H1 (cell line): ENCODE measurements around the gene RAPGEF1. TPM values are rescaled to one million over a fixed set of nuclear protein-coding genes. Genes with fewer than 3 reads are reported as not detected.

Source experiments
- CTCF ChIA-PET: fragments of 300-600 bp; sonication (Branson Sonifier 250); formaldehyde crosslinking; loops from one replicate; lab custom pipeline; 2021; ENCODE audit not compliant: partially characterized antibody; lab: Charles Lee
- POLR2A ChIA-PET: fragments of 300-600 bp; sonication (Branson Sonifier 250); formaldehyde crosslinking; loops from one replicate; lab custom pipeline; 2021; ENCODE audit warnings: inconsistent platforms; ENCODE audit not compliant: partially characterized antibody; lab: Charles Lee
- DNase-seq, 2 experiments: peaks; one replicate each; pipeline versions ENCODE4 v3.0.0 to v3.0.0-alpha.2; 2010 to 2022; ENCODE audit warnings: low spot score in 2 of 2, low read depth in 1 of 2, mixed read lengths in 1 of 2
- FAIRE-seq: peaks from 2 replicates; lab custom pipeline; 2011; peaks lifted over from hg19 to GRCh38; lab: Jason Lieb, UNC
- H2AFZ ChIP-seq: 2 replicates; pipeline ENCODE4 v1.8.1; 2012; ENCODE audit warnings: low read length, inconsistent platforms
- H2AK5ac ChIP-seq: 2 replicates; pipeline ENCODE4 v1.6.1; 2013; ENCODE audit warnings: low read depth, low read length
- H2BK120ac ChIP-seq: replicated peaks from 2 replicates; pipeline ENCODE3; 2013; ENCODE audit warnings: low read depth, low read length, inconsistent platforms
- H2BK12ac ChIP-seq: 2 replicates; pipeline ENCODE4 v1.6.1; 2013; ENCODE audit warnings: low read depth, low read length
- H2BK15ac ChIP-seq: 2 replicates; pipeline ENCODE4 v1.6.1; 2013; ENCODE audit warnings: low read length
- H2BK20ac ChIP-seq: 2 replicates; pipeline ENCODE4 v1.6.1; 2013; ENCODE audit warnings: low read length
- H2BK5ac ChIP-seq: 2 replicates; pipeline ENCODE4 v1.6.1; 2013; ENCODE audit warnings: low read depth, low read length
- H3K14ac ChIP-seq: 2 replicates; pipeline ENCODE4 v1.6.1; 2013; ENCODE audit warnings: inconsistent platforms; ENCODE audit not compliant: insufficient read length
- H3K18ac ChIP-seq: 2 replicates; pipeline ENCODE4 v1.6.1; 2013; ENCODE audit warnings: low read length; ENCODE audit errors: extremely low read depth
- H3K23ac ChIP-seq: 2 replicates; pipeline ENCODE4 v1.6.1; 2013; ENCODE audit warnings: inconsistent platforms; ENCODE audit not compliant: insufficient read length
- H3K23me2 ChIP-seq: 2 replicates; pipeline ENCODE4 v1.6.1; 2013; ENCODE audit warnings: low read depth, low read length
- H3K27ac ChIP-seq: 2 replicates; pipeline ENCODE4 v1.6.1; 2011; ENCODE audit warnings: low read depth, low read length, inconsistent platforms
- H3K27me3 ChIP-seq, 4 experiments: replicated peaks in 1 of 4; 1 replicate in 1 of 4; 2 replicates in 3 of 4; pipeline versions ENCODE4 v1.6.1 to v1.8.1; 2011 to 2013; ENCODE audit warnings: low read length in 3 of 4, mild to moderate bottlenecking in 3 of 4, inconsistent platforms in 2 of 4, mixed read lengths in 2 of 4, moderate library complexity in 1 of 4; ENCODE audit not compliant: control insufficient read depth in 3 of 4, insufficient read depth in 3 of 4; ENCODE audit errors: extremely low read depth in 1 of 4
- H3K36me3 ChIP-seq, 4 experiments: 2 replicates each; pipeline versions ENCODE4 v1.6.1 to v1.8.1; 2011 to 2013; ENCODE audit warnings: mild to moderate bottlenecking in 4 of 4, low read length in 3 of 4, moderate library complexity in 2 of 4, control low read depth in 1 of 4, inconsistent platforms in 1 of 4; ENCODE audit not compliant: insufficient read depth in 4 of 4, control insufficient read depth in 2 of 4
- H3K4ac ChIP-seq: replicated peaks from 2 replicates; pipeline ENCODE3; 2013; ENCODE audit warnings: low read length, low read depth, mixed read lengths, inconsistent platforms; ENCODE audit not compliant: insufficient read length
- H3K4me1 ChIP-seq, 4 experiments: replicated peaks in 1 of 4; 1 replicate in 1 of 4; 2 replicates in 3 of 4; pipeline versions ENCODE4 v1.6.1 to v1.8.1; 2011 to 2013; ENCODE audit warnings: low read length in 3 of 4, inconsistent platforms in 2 of 4, mixed read lengths in 1 of 4; ENCODE audit not compliant: insufficient read depth in 4 of 4, control insufficient read depth in 3 of 4
- H3K4me2 ChIP-seq, 2 experiments: 2 replicates each; pipeline versions ENCODE4 v1.6.1 to v1.8.1; 2011 to 2013; ENCODE audit warnings: low read depth in 2 of 2, low read length in 2 of 2, control low read depth in 1 of 2, inconsistent platforms in 1 of 2, mild to moderate bottlenecking in 1 of 2; ENCODE audit not compliant: insufficient read depth in 1 of 2
- H3K4me3 ChIP-seq, 4 experiments: fragments of 200-600, 300-600 bp in 1 of 4; sonication (generic), shearing (Covaris generic), sonication (Bioruptor Twin) in 1 of 4; 2 replicates each; pipeline versions ENCODE4 v1.5.1 to v1.8.1; 2011 to 2016; ENCODE audit warnings: low read length in 4 of 4, low read depth in 3 of 4, control low read depth in 2 of 4, inconsistent platforms in 2 of 4, mild to moderate bottlenecking in 2 of 4, mixed read lengths in 1 of 4, moderate library complexity in 1 of 4; ENCODE audit not compliant: insufficient read depth in 2 of 4; ENCODE audit errors: extremely low read depth in 1 of 4
- H3K56ac ChIP-seq: replicated peaks from 2 replicates; pipeline ENCODE3; 2013; ENCODE audit warnings: low read depth, mild to moderate bottlenecking, mixed read lengths, low read length, inconsistent platforms; ENCODE audit not compliant: insufficient read length
- H3K79me1 ChIP-seq: 2 replicates; pipeline ENCODE4 v1.6.1; 2013; ENCODE audit warnings: low read depth, low read length, control low read depth
- H3K79me2 ChIP-seq, 2 experiments: 2 replicates each; pipeline versions ENCODE4 v1.6.1 to v1.8.1; 2012 to 2013; ENCODE audit warnings: low read length in 2 of 2, mild to moderate bottlenecking in 2 of 2, inconsistent platforms in 1 of 2; ENCODE audit not compliant: insufficient read depth in 2 of 2, control insufficient read depth in 1 of 2
- H3K9ac ChIP-seq, 4 experiments: replicated peaks in 1 of 4; 1 replicate in 1 of 4; 2 replicates in 3 of 4; pipeline versions ENCODE4 v1.6.1 to v1.8.1; 2011 to 2013; ENCODE audit warnings: low read depth in 3 of 4, low read length in 3 of 4, control low read depth in 2 of 4, mild to moderate bottlenecking in 2 of 4, moderate library complexity in 2 of 4, inconsistent platforms in 1 of 4; ENCODE audit errors: extremely low read depth in 1 of 4
- H3K9me3 ChIP-seq, 2 experiments: 2 replicates each; pipeline versions ENCODE4 v1.6.1 to v1.8.1; 2012 to 2013; ENCODE audit warnings: mild to moderate bottlenecking in 2 of 2, moderate library complexity in 2 of 2, control low read depth in 1 of 2, inconsistent platforms in 1 of 2, low read depth in 1 of 2, low read length in 1 of 2, mixed read lengths in 1 of 2; ENCODE audit not compliant: insufficient read depth in 2 of 2
- H4K20me1 ChIP-seq, 2 experiments: replicated peaks in 1 of 2; 2 replicates each; pipeline versions ENCODE3 to v1.8.1; 2011 to 2013; ENCODE audit warnings: inconsistent platforms in 2 of 2, low read length in 2 of 2, mild to moderate bottlenecking in 1 of 2; ENCODE audit not compliant: insufficient read depth in 2 of 2, control insufficient read depth in 1 of 2
- H4K5ac ChIP-seq: 2 replicates; pipeline ENCODE4 v1.6.1; 2013; ENCODE audit warnings: low read length, low read depth, mixed read lengths, inconsistent platforms; ENCODE audit not compliant: insufficient read length
- H4K8ac ChIP-seq: 2 replicates; pipeline ENCODE4 v1.8.0; 2013; ENCODE audit warnings: mild to moderate bottlenecking, moderate library complexity, low read length, inconsistent platforms; ENCODE audit not compliant: insufficient read depth; ENCODE audit errors: extremely low read depth
- H4K91ac ChIP-seq: replicated peaks from 2 replicates; pipeline ENCODE3; 2013; ENCODE audit warnings: low read length, mixed read lengths, inconsistent platforms; ENCODE audit not compliant: insufficient read length
- ATF2 ChIP-seq: IDR thresholded peaks from 2 replicates; pipeline ENCODE4 v1.6.1; 2012; ENCODE audit warnings: low read length, inconsistent platforms
- ATF3 ChIP-seq: IDR thresholded peaks from 2 replicates; pipeline ENCODE4 v1.6.1; 2011; ENCODE audit warnings: low read depth, mild to moderate bottlenecking, low read length; ENCODE audit not compliant: insufficient read depth
- BACH1 ChIP-seq: IDR thresholded peaks from 2 replicates; pipeline ENCODE4 v1.6.1; 2012; ENCODE audit warnings: low read length, improper control_type of control experiment
- CBX8 ChIP-seq: fragments of 300-800, 300-1000 bp; sonication (generic); IDR thresholded peaks from 2 replicates; pipeline ENCODE4 v1.7.1; 2016; ENCODE audit warnings: low read depth, low read length, borderline replicate concordance
- GABPA ChIP-seq: IDR thresholded peaks from 2 replicates; pipeline ENCODE4 v1.6.1; 2011; ENCODE audit warnings: mild to moderate bottlenecking, low read length, moderate library complexity, borderline replicate concordance; ENCODE audit not compliant: insufficient read depth
- HDAC6 ChIP-seq: IDR thresholded peaks from one replicate; pipeline ENCODE4 v1.7.1; 2012; ENCODE audit warnings: low read depth, mild to moderate bottlenecking, inconsistent platforms, low read length, moderate library complexity
- RAD21 ChIP-seq, 2 experiments: IDR thresholded peaks in 1 of 2; conservative IDR thresholded peaks in 1 of 2; 2 replicates each; pipeline ENCODE4 v1.6.1; 2011; ENCODE audit warnings: low read depth in 2 of 2, low read length in 2 of 2, improper control_type of control experiment in 1 of 2, inconsistent platforms in 1 of 2, mild to moderate bottlenecking in 1 of 2, moderate library complexity in 1 of 2
- RBBP5 ChIP-seq: IDR thresholded peaks from 2 replicates; pipeline ENCODE4 v1.7.1; 2012; ENCODE audit warnings: low read depth, mild to moderate bottlenecking, inconsistent platforms, low read length, moderate library complexity, borderline replicate concordance
- SAP30 ChIP-seq: fragments of 300-600 bp; sonication (generic); IDR thresholded peaks from 2 replicates; pipeline ENCODE4 v1.7.1; 2012; ENCODE audit warnings: low read length, moderate library complexity, mild to moderate bottlenecking, inconsistent platforms; ENCODE audit not compliant: insufficient read depth, insufficient replicate concordance
- TAF7 ChIP-seq: optimal IDR thresholded peaks from 2 replicates; pipeline ENCODE3; 2011; ENCODE audit warnings: low read depth, mild to moderate bottlenecking, inconsistent platforms, low read length, moderate library complexity, borderline replicate concordance
- TEAD4 ChIP-seq: IDR thresholded peaks from 2 replicates; pipeline ENCODE4 v1.6.1; 2012; ENCODE audit warnings: low read depth, low read length, inconsistent platforms, mixed read lengths
- WGBS, 2 experiments: shearing (Covaris generic) in 1 of 2; methylation state at CpG; one replicate each; pipeline versions ENCODE4 v1.1.6 to v1.1.7; 2013 to 2015; ENCODE audit warnings: low lambda C conversion rate in 2 of 2, mixed read lengths in 2 of 2, inconsistent platforms in 1 of 2, low coverage in 1 of 2, missing lambda C conversion rate in 1 of 2; ENCODE audit not compliant: insufficient replicate concordance in 2 of 2, insufficient coverage in 1 of 2, insufficient read length in 1 of 2; ENCODE audit errors: extremely low coverage in 1 of 2, missing lambda C conversion rate in 1 of 2; 5-methylcytosine and 5-hydroxymethylcytosine counted together
- polyA plus RNA-seq, 7 experiments: library from polyadenylated mRNA; depleted of rRNA in 3 of 7; stranded (reverse) in 5 of 7; unstranded in 2 of 7; fragments of >200 nt in 5 of 7; fragments of 200-250 nt in 2 of 7; gene quantifications; 1 replicate in 5 of 7; 2 replicates in 1 of 7; 4 replicates in 1 of 7; pipeline versions ENCODE4 v1.2.1 to v1.2.3, GENCODE V29; 2011 to 2013; ENCODE audit warnings: missing spikeins in 2 of 7, mixed read lengths in 2 of 7
- total RNA-seq: library from RNA; stranded (reverse); fragmentation: NEBNext Ultra II Directional; extraction: Animal tissue kit (Norgen Biotek cat#: 25700); gene quantifications from 2 replicates; pipeline ENCODE4 v1.2.1, GENCODE V29; 2021

RAPGEF1 gene
- total and polyA plus RNA-seq, 2 of the 8 experiments (the other 6 are each of a cell fraction or from before 2014, with no cell fraction given) = 29.7 to 78.9 TPM

DNA sequence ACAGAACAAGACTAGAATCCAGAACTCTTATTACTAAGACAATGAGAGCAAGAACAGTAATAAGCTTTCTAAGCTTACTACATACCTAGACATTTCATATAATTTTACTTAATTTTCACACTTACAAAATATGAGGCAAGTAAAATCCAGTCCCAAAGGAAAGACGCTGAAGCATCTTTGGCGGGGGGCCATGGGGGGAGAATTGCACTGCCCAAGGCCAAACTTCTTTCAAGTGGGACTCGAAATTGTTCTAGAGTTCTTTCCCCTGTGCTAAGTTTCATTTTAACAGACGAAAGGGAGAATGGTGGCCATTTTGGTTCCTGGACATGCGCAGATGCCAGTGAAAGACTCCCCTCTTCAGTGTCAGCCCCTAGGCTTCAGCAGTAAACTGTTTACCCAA lies 122.3 kb downstream of the RAPGEF1 start:
- H2BK20ac ChIP-seq = no peak overlapping the region
- H3K4ac ChIP-seq = no peak overlapping the region
- no peak overlapping the region for H4K91ac ChIP-seq
- no peak overlapping the region for H4K5ac ChIP-seq
- WGBS, 2 experiments = 89% methylated on average over 5 of the region's 5 CpGs; no CpG with 5 or more reads in 1 of the 2 experiments
- H2AK5ac ChIP-seq = no peak overlapping the region
- no peak overlapping the region for H3K9ac ChIP-seq
- H3K79me2 ChIP-seq = no peaks in the 10 kb centered on the region
- H3K18ac ChIP-seq = no peak overlapping the region
- no peak overlapping the region for H3K27ac ChIP-seq
- no peaks in the 10 kb centered on the region for H4K20me1 ChIP-seq
- no peaks in the 10 kb centered on the region for H3K9me3 ChIP-seq
- no peak overlapping the region for H3K4me2 ChIP-seq
- peaks cover 0 to 6% (median 1%) of the 10 kb centered on the region in 4 experiments; a peak in 2 of 7 replicates for H3K4me1 ChIP-seq
- POLR2A ChIA-PET = no interaction called here
- no peak overlapping the region for H3K4me3 ChIP-seq
- H3K36me3 ChIP-seq = peaks cover 2 to 13% (median 8%) of the 10 kb centered on the region in 4 experiments; a peak in 5 of 8 replicates
- no peak overlapping the region for H3K23ac ChIP-seq
- no peak overlapping the region for H2BK120ac ChIP-seq
- no peak overlapping the region for H2BK15ac ChIP-seq
- no peak overlapping the region for H2BK12ac ChIP-seq
- H3K56ac ChIP-seq = no peak overlapping the region
- no peak for FAIRE-seq
- no peak for DNase-seq
- H2BK5ac ChIP-seq = no peak overlapping the region
- no peaks in the 10 kb centered on the region for H3K27me3 ChIP-seq
- no peak overlapping the region for H3K14ac ChIP-seq
- H4K8ac ChIP-seq = no peak overlapping the region
- no peaks in the 10 kb centered on the region; the same call in 1 of the 2 replicates for H3K79me1 ChIP-seq
- no peak overlapping the region for H2AFZ ChIP-seq
- CTCF ChIA-PET = interaction anchor here (1.2 kb wide), 1 partner anchor 15 kb away, joined by 3 read pairs; no protein-coding TSS in a partner anchor
- H3K23me2 ChIP-seq = no peaks in the 10 kb centered on the region
- no peak for TF ChIP-seq CBX8
- TF ChIP-seq BACH1 = no peak
- no peak for TF ChIP-seq GABPA
- TF ChIP-seq TEAD4 = no peak
- TF ChIP-seq RBBP5 = no peak
- TF ChIP-seq RAD21 (IDR thresholded peaks at IDR 0.05 in 1 of 2, conservative IDR thresholded peaks at IDR 0.05 in 1 of 2; ENCODE audit: low read depth in 2 of 2, low read length in 2 of 2) = no peak
- TF ChIP-seq TAF7 = no peak
- no peak for TF ChIP-seq ATF2
- no peak for TF ChIP-seq ATF3
- no peak for TF ChIP-seq SAP30
- no peak for TF ChIP-seq HDAC6
